K562 (cell line): Measurements from ENCODE around the gene AADAC. TPM values are rescaled to one million over a fixed set of nuclear protein-coding genes. Genes with fewer than 3 reads are reported as not detected.

ENCODE experiments used
- ATAC-seq: fragments of 200-7000 bp; cut with Tn5 transposase; 3 replicates; pipeline ENCODE4 v1.9.1; 2020; ENCODE audit warnings: moderate library complexity
- BruUV-seq: library from RNA; stranded (reverse); fragments of 400-500 nt; replicated peaks from 2 replicates; lab custom pipeline; 2021; lab: Mats Ljungman, UMichigan
- CTCF ChIA-PET: fragments of 300-600 bp; formaldehyde crosslinking; extraction: SDS; loops from one replicate; lab custom pipeline; 2021; ENCODE audit warnings: low intra/inter-chr PET ratio; lab: Yijun Ruan, JAX
- POLR2A ChIA-PET: fragments of 300-600, 350-650 bp; sonication (Branson Sonifier 250); formaldehyde crosslinking; extraction: SDS; loops from one replicate; lab custom pipeline; 2021; ENCODE audit warnings: antibody characterized with exemption, inconsistent platforms; lab: Yijun Ruan, JAX
- DNase-seq, 4 experiments: peaks; one replicate each; pipeline versions ENCODE4 v3.0.0 to v3.0.0-alpha.2; 2011 to 2018; ENCODE audit warnings: low spot score in 3 of 4, mixed read lengths in 3 of 4; ENCODE audit errors: extremely low read depth in 1 of 4
- FAIRE-seq: peaks from 2 replicates; lab custom pipeline; 2011; peaks lifted over from hg19 to GRCh38; lab: Jason Lieb, UNC
- H2AFZ ChIP-seq: 2 replicates; pipeline ENCODE4 v1.6.0; 2011; ENCODE audit warnings: low read depth, low read length, control low read depth, inconsistent platforms
- H3K27ac ChIP-seq: fragments of 200-600 bp; 3 replicates; pipeline ENCODE4 v1.8.0; 2011; ENCODE audit warnings: low read depth, mild to moderate bottlenecking, control low read depth, inconsistent platforms, low read length, moderate library complexity, mixed read lengths; ENCODE audit errors: extremely low read depth
- H3K27me3 ChIP-seq, 2 experiments: fragments of 300-600 bp in 1 of 2; 2 replicates in 1 of 2; 3 replicates in 1 of 2; pipeline versions ENCODE4 v1.6.0 to v1.8.0; 2011; ENCODE audit warnings: inconsistent platforms in 2 of 2, low read length in 2 of 2, mild to moderate bottlenecking in 1 of 2, mixed read lengths in 1 of 2, moderate library complexity in 1 of 2; ENCODE audit not compliant: control insufficient read depth in 2 of 2, insufficient read depth in 2 of 2
- H3K36me3 ChIP-seq: fragments of 300-600 bp; 3 replicates; pipeline ENCODE4 v1.8.0; 2011; ENCODE audit warnings: mild to moderate bottlenecking, low read length, inconsistent platforms; ENCODE audit not compliant: control insufficient read depth, insufficient read depth
- H3K4me1 ChIP-seq, 2 experiments: fragments of 200-600 bp in 1 of 2; replicated peaks in 1 of 2; 2 replicates in 1 of 2; 3 replicates in 1 of 2; pipeline versions ENCODE4 v1.5.1 to v1.8.0; 2011; ENCODE audit warnings: inconsistent platforms in 2 of 2, low read length in 2 of 2, mild to moderate bottlenecking in 1 of 2, mixed read lengths in 1 of 2, moderate library complexity in 1 of 2; ENCODE audit not compliant: control insufficient read depth in 2 of 2, insufficient read depth in 2 of 2
- H3K4me2 ChIP-seq: 2 replicates; pipeline ENCODE4 v1.6.1; 2011; ENCODE audit warnings: low read length, control low read depth, inconsistent platforms, mixed read lengths; ENCODE audit not compliant: insufficient read depth
- H3K4me3 ChIP-seq: fragments of 200-600 bp; sonication (generic), shearing (Covaris generic); 2 replicates; pipeline ENCODE4 v1.5.1; 2016; ENCODE audit warnings: control low read depth, inconsistent platforms
- H3K79me2 ChIP-seq: fragments of 200-600 bp; 3 replicates; pipeline ENCODE4 v1.8.0; 2011; ENCODE audit warnings: low read length, inconsistent platforms; ENCODE audit not compliant: control insufficient read depth, insufficient read depth
- H3K9ac ChIP-seq, 2 experiments: 2 replicates each; pipeline versions ENCODE4 v1.6.0 to v1.6.1; 2011; ENCODE audit warnings: low read depth in 2 of 2, low read length in 2 of 2, control low read depth in 1 of 2, inconsistent platforms in 1 of 2, mild to moderate bottlenecking in 1 of 2, mixed read lengths in 1 of 2; ENCODE audit not compliant: insufficient read depth in 1 of 2
- H3K9me1 ChIP-seq: one replicate; pipeline ENCODE4 v1.6.0; 2011; ENCODE audit warnings: inconsistent platforms, mild to moderate bottlenecking, low read length, moderate library complexity; ENCODE audit not compliant: control insufficient read depth, insufficient read depth
- H3K9me3 ChIP-seq: replicated peaks from 2 replicates; pipeline ENCODE4 v1.5.1; 2011; ENCODE audit warnings: low read depth, low read length, inconsistent platforms; ENCODE audit not compliant: control insufficient read depth, insufficient read depth
- H4K20me1 ChIP-seq: replicated peaks from 2 replicates; pipeline ENCODE4 v1.6.1; 2011; ENCODE audit warnings: low read length, inconsistent platforms, mixed read lengths; ENCODE audit not compliant: control insufficient read depth, insufficient read depth
- ATF7 ChIP-seq: fragments of 450-650 bp; IDR thresholded peaks from 2 replicates; pipeline ENCODE4 v1.7.1; 2014; ENCODE audit warnings: mild to moderate bottlenecking, moderate library complexity
- CEBPG ChIP-seq, 3 experiments: fragments of 200-800 bp in 1 of 3; sonication (Bioruptor generic) in 1 of 3; sonication (generic) in 1 of 3; formaldehyde crosslinking in 1 of 3; IDR thresholded peaks in 2 of 3; conservative IDR thresholded peaks in 1 of 3; 2 replicates each; pipeline versions ENCODE4 v1.6.1 to v1.8.0; 2016 to 2022; ENCODE audit warnings: missing compliant biosample characterization in 2 of 3, missing genetic modification characterization in 2 of 3, mild to moderate bottlenecking in 1 of 3, missing genetic modification reagents in 1 of 3
- ERF ChIP-seq: fragments of 450-650 bp; formaldehyde crosslinking; IDR thresholded peaks from 2 replicates; pipeline ENCODE4 v1.4.0; 2020; ENCODE audit warnings: mild to moderate bottlenecking, mixed read lengths
- EZH2 ChIP-seq: IDR thresholded peaks from 2 replicates; pipeline ENCODE4 v1.6.1; 2012; ENCODE audit warnings: low read depth, mild to moderate bottlenecking, inconsistent platforms, low read length, borderline replicate concordance
- FOSL1 ChIP-seq: fragments of 200-800 bp; sonication (Bioruptor generic); conservative IDR thresholded peaks from 2 replicates; pipeline ENCODE4 v1.6.1; 2016; ENCODE audit warnings: missing genetic modification characterization, missing compliant biosample characterization
- HDAC1 ChIP-seq, 2 experiments: fragments of 450-650 bp; IDR thresholded peaks; 2 replicates each; pipeline ENCODE4 v1.6.1; 2016 to 2017; ENCODE audit warnings: inconsistent platforms in 1 of 2, mild to moderate bottlenecking in 1 of 2, moderate library complexity in 1 of 2
- ID3 ChIP-seq, 2 experiments: fragments of 250-450 bp in 1 of 2; fragments of 450-650 bp in 1 of 2; sonication (Bioruptor Pico) in 1 of 2; IDR thresholded peaks; 2 replicates each; pipeline versions ENCODE4 v1.6.1 to v1.8.0; 2016 to 2021; ENCODE audit warnings: mild to moderate bottlenecking in 2 of 2, moderate library complexity in 2 of 2, missing compliant biosample characterization in 1 of 2, missing genetic modification characterization in 1 of 2
- JUND ChIP-seq, 2 experiments: IDR thresholded peaks; 2 replicates in 1 of 2; 3 replicates in 1 of 2; pipeline ENCODE4 v1.6.1; 2011; ENCODE audit warnings: borderline replicate concordance in 2 of 2, low read depth in 2 of 2, low read length in 2 of 2, improper control_type of control experiment in 1 of 2, missing biosample characterization in 1 of 2, missing genetic modification characterization in 1 of 2, missing genetic modification reagents in 1 of 2
- KDM5B ChIP-seq: fragments of 200-600 bp; sonication (generic); IDR thresholded peaks from 2 replicates; pipeline ENCODE4 v1.6.1; 2012; ENCODE audit warnings: low read depth, mild to moderate bottlenecking, moderate library complexity, low read length, control low read depth, inconsistent platforms; ENCODE audit not compliant: insufficient replicate concordance
- LARP7 ChIP-seq: fragments of 450-650 bp; IDR thresholded peaks from 2 replicates; pipeline ENCODE4 v1.6.1; 2016
- MYNN ChIP-seq, 2 experiments: sonication (generic); formaldehyde crosslinking in 1 of 2; IDR thresholded peaks; 2 replicates each; pipeline versions ENCODE4 v1.5.0 to v1.6.1; 2016 to 2020; ENCODE audit warnings: antibody characterized with exemption in 1 of 2, missing genetic modification reagents in 1 of 2
- PML ChIP-seq: IDR thresholded peaks from 2 replicates; pipeline ENCODE4 v1.6.1; 2012; ENCODE audit warnings: low read length, inconsistent platforms
- POLR3A ChIP-seq: IDR thresholded peaks from 2 replicates; pipeline ENCODE4 v1.6.1; 2011; ENCODE audit warnings: borderline replicate concordance, mild to moderate bottlenecking, moderate library complexity; ENCODE audit not compliant: insufficient read length, insufficient read depth; ENCODE audit errors: extremely low read depth
- SMARCA4 ChIP-seq: fragments of 450-650 bp; IDR thresholded peaks from 2 replicates; pipeline ENCODE4 v1.6.1; 2016
- SREBF2 ChIP-seq: sonication (generic); formaldehyde crosslinking; IDR thresholded peaks from 2 replicates; pipeline ENCODE4 v1.4.0; 2020; ENCODE audit warnings: mild to moderate bottlenecking, missing genetic modification reagents
- ZBTB8A ChIP-seq: fragments of 450-650 bp; IDR thresholded peaks from 2 replicates; pipeline ENCODE4 v1.6.1; 2018; ENCODE audit warnings: mild to moderate bottlenecking, moderate library complexity; ENCODE audit not compliant: partially characterized antibody
- ZNF316 ChIP-seq: fragments of 450-650 bp; IDR thresholded peaks from 2 replicates; pipeline ENCODE4 v1.6.1; 2016
- ZNF384 ChIP-seq: IDR thresholded peaks from 2 replicates; pipeline ENCODE4 v1.6.1; 2012; ENCODE audit warnings: low read depth, low read length, improper control_type of control experiment
- WGBS: fragments of 100-300 bp; shearing (Covaris generic); methylation state at CpG from one replicate; pipeline ENCODE4 v1.1.6; 2016; ENCODE audit warnings: low coverage, mixed read lengths; ENCODE audit not compliant: insufficient coverage; ENCODE audit errors: missing lambda C conversion rate; 5-methylcytosine and 5-hydroxymethylcytosine counted together
- in situ Hi-C: fragments of 300-500 bp; cut with MboI; formaldehyde crosslinking; loops from 4 replicates; pipeline ENCODE4 v1.15.0; 2018; ENCODE audit warnings: inconsistent platforms, mixed read lengths
- intact Hi-C: fragments of 100-400 bp; cut with micrococcal nuclease; formaldehyde crosslinking; loops from 2 replicates; pipeline ENCODE4 v1.14.2; 2022
- polyA plus RNA-seq, 8 experiments: library from polyadenylated mRNA; depleted of rRNA in 4 of 8; stranded (reverse) in 5 of 8; unstranded in 3 of 8; fragments of >200 nt; fragmentation: Nextera tagmentation in 2 of 8; fragmentation: Illumina TruSeq in 1 of 8; extraction: Ambion mirVana in 2 of 8; extraction: Trizol in 1 of 8; gene quantifications; 2 replicates each; pipeline versions ENCODE4 v1.2.1 to v1.2.3, GENCODE V29; 2011 to 2014; ENCODE audit warnings: inconsistent platforms in 1 of 8, missing spikeins in 1 of 8
- total RNA-seq, 7 experiments: library from RNA; depleted of rRNA in 6 of 7; stranded (reverse); fragments of >200 nt in 6 of 7; fragmentation: Illumina TruSeq in 2 of 7; extraction: Trizol in 2 of 7; gene quantifications; 2 replicates each; pipeline versions ENCODE4 v1.2.1 to v1.2.3, GENCODE V29; 2011 to 2021; ENCODE audit warnings: low replicate concordance in 1 of 7
- TF ChIP-seq, protein P1 (sequence below): sonication (generic); formaldehyde crosslinking; IDR thresholded peaks from 2 replicates; pipeline ENCODE4 v1.8.0; 2022; ENCODE audit warnings: mild to moderate bottlenecking, low read depth, missing genetic modification reagents

Gene AADAC
- total and polyA plus RNA-seq, 9 of the 15 experiments (the other 6 are each of a cell fraction or from before 2014, with no cell fraction given), result 0.47 TPM; not detected in 8

GRCh38 chr3:151864423-151865101 lies 50.6 kb downstream of the AADAC start:
- H3K4me2 ChIP-seq, result no peak overlapping the region
- in situ Hi-C loops (loop anchor here (10.0 kb wide), 1 partner anchor 1390 kb away; no protein-coding TSS in a partner anchor), intact Hi-C loops (no loop called here)
- DNase-seq (no peak), FAIRE-seq (no peak), ATAC-seq (no peak)
- no peaks in the 10 kb centered on the region for H3K79me2 ChIP-seq
- no peaks in the 10 kb centered on the region for H3K36me3 ChIP-seq
- H4K20me1 ChIP-seq, result no peaks in the 10 kb centered on the region
- 5% methylated on average over 4 of the region's 4 CpGs for WGBS
- H3K4me3 ChIP-seq, result no peak overlapping the region
- no peaks in the 10 kb centered on the region for H3K9me3 ChIP-seq
- ChIA-PET CTCF (no interaction called here), POLR2A (no interaction called here)
- BruUV-seq, result no TSS peak
- H3K27ac ChIP-seq, result no peak overlapping the region
- no peak overlapping the region for H2AFZ ChIP-seq
- no peaks in the 10 kb centered on the region for H3K9me1 ChIP-seq
- H3K27me3 ChIP-seq, result no peaks in the 10 kb centered on the region
- no peaks in the 10 kb centered on the region for H3K4me1 ChIP-seq
- H3K9ac ChIP-seq, result no peak overlapping the region
- TF ChIP-seq ERF (CRISPR knock-in tag), result no peak
- TF ChIP-seq ZBTB8A, result no peak
- TF ChIP-seq SREBF2 (CRISPR knock-in tag), result no peak
- TF ChIP-seq HDAC1 (IDR thresholded peaks at IDR 0.05), result no peak
- TF ChIP-seq LARP7, result no peak
- no peak for TF ChIP-seq ZNF316
- peak; percentile 82 for TF ChIP-seq FOSL1 (tag)
- no peak for TF ChIP-seq KDM5B
- 0 out of 2 replicates have a peak, but pooled peaks have one; percentile 24 for TF ChIP-seq SMARCA4
- TF ChIP-seq POLR3A, result no peak
- no peak for TF ChIP-seq ATF7
- no peak for TF ChIP-seq PML
- TF ChIP-seq ZNF384, result peak; percentile 51
- TF ChIP-seq JUND (IDR thresholded peaks at IDR 0.05; ENCODE audit: borderline replicate concordance, low read depth, low read length), result 0 out of 2 replicates have a peak, but pooled peaks have one; percentile 14
- 0 out of 3 replicates have a peak, but pooled peaks have one; percentile 17 for TF ChIP-seq JUND (tag; IDR thresholded peaks at IDR 0.05; ENCODE audit: borderline replicate concordance, low read depth, low read length)
- TF ChIP-seq ID3 (CRISPR knock-in tag; IDR thresholded peaks at IDR 0.05), result no peak
- TF ChIP-seq ID3 (tag; IDR thresholded peaks at IDR 0.05), result no peak
- TF ChIP-seq MYNN (IDR thresholded peaks at IDR 0.05), result no peak
- no peak for TF ChIP-seq MYNN (CRISPR knock-in tag; IDR thresholded peaks at IDR 0.05)
- TF ChIP-seq, protein P1, sequence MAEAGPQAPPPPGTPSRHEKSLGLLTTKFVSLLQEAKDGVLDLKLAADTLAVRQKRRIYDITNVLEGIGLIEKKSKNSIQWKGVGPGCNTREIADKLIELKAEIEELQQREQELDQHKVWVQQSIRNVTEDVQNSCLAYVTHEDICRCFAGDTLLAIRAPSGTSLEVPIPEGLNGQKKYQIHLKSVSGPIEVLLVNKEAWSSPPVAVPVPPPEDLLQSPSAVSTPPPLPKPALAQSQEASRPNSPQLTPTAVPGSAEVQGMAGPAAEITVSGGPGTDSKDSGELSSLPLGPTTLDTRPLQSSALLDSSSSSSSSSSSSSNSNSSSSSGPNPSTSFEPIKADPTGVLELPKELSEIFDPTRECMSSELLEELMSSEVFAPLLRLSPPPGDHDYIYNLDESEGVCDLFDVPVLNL, result no peak
- TF ChIP-seq EZH2, result no peak
- no peak for TF ChIP-seq CEBPG (CRISPR knock-in tag; IDR thresholded peaks at IDR 0.05)
- TF ChIP-seq CEBPG (tag; conservative IDR thresholded peaks at IDR 0.05 in 1 of 2, IDR thresholded peaks at IDR 0.05 in 1 of 2), result peak; percentile 55 to 81; a peak in 2 of 4 replicates
